GM21528 (cell line): Measurements from ENCODE around the gene ESR1.
A peak's percentile ranks its signal among the peaks of the same experiment; 100 is the strongest.

Experiments
- ATAC-seq: cut with Tn5 transposase; IDR thresholded peaks from one replicate; pipeline ENCODE4 v1.9.1; 2021; ENCODE audit warnings: mild to moderate bottlenecking, moderate library complexity; ENCODE audit not compliant: unreplicated experiment, low FRiP score

The ESR1 gene

DNA sequence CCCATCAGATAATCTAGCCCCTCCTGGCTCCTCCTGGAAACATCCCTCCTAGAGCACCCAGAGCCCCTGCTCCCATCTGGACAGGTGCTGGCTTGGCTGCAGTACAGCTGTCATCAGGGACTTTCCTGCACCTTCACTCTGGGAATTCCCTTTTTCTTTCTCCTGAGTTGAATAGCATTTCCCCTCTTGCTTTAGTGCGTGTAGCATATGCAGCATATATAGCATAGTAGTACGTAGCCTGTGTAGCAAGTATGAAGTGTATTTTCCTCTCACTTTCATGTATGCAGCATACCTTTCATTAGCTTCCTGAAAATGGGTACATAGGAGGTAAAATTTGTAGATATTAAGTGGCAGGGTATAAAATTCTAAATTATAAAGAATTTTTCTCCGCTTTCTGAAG, 352.9 kb downstream of the ESR1 start:
- ATAC-seq, result peak; percentile 89

DNA sequence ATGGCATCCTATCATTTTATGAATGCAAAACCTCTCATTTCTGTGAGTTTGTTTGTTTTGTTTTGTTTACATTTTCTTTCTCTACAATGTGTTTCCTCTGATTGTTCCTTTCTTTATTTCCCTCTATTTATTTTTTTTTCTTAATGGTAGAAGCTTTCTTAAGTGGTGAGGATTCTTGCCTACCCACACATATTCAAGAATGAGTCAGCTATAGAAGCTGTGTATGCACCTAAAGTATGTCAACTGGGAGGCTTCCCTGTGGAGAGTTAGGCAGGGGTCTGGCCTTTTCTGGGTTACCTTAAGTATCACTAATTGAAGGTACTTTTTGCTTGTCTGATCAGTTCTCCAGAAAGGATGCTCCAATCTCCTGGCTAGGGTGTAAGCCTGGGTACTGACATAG, 354.0 kb downstream of the ESR1 start:
- ATAC-seq, result no peak

DNA sequence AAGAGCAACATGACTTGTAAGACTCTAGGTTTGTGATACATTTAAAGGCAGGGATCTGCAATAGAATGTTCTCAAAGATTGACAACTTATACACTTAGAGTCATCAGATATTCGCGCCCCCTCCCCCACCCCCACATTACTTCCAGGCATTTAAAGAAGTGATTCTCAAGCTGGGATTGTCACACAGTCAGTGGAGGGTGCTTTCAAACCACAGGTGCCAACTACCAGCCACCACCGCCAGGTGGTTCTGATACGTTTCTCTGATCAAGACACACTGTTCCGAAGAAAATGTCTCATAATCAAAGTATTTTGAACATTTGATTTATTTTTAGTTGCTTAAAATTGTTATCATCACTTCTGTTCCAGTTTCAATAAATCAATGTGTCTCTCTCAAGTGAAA, 357.5 kb downstream of the ESR1 start:
- ATAC-seq, result no peak

DNA sequence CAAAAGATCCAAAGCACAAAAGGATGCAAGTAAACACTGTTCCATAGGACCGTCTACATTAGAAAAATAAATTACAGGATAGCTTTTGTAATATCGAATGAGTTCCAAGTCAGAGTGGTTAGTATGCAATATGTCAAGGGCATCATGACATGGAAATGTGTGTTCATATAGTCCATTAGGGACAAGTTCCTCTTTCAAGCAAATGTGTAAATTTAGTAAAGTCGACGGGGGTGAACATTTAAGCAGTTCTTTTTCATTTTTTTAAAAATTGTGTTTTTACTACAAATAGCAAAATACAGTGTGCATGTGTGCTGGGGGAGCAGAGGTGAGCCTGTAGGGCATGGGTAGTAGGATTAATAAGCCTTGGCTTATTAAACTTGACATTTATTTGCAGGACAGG, 359.0 kb downstream of the ESR1 start:
- ATAC-seq, result no peak

DNA sequence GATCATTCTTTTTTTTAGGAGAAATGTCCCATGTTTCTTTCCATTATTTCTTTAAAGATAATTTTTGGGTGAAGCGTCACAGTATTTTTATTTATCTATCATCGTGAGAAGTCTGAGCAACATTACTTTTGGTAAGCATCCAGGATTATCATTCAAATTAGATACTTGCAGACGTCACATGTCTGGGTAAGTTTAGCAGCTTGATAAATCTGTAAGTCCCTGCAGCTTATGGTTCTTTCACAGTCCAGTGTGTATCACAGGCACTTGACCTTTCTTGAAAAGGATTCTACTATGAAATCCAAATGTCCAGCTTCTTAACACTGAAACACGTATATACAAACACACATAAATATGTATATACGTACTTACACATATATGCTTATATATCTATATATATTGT, 359.4 kb downstream of the ESR1 start:
- no peak for ATAC-seq

DNA sequence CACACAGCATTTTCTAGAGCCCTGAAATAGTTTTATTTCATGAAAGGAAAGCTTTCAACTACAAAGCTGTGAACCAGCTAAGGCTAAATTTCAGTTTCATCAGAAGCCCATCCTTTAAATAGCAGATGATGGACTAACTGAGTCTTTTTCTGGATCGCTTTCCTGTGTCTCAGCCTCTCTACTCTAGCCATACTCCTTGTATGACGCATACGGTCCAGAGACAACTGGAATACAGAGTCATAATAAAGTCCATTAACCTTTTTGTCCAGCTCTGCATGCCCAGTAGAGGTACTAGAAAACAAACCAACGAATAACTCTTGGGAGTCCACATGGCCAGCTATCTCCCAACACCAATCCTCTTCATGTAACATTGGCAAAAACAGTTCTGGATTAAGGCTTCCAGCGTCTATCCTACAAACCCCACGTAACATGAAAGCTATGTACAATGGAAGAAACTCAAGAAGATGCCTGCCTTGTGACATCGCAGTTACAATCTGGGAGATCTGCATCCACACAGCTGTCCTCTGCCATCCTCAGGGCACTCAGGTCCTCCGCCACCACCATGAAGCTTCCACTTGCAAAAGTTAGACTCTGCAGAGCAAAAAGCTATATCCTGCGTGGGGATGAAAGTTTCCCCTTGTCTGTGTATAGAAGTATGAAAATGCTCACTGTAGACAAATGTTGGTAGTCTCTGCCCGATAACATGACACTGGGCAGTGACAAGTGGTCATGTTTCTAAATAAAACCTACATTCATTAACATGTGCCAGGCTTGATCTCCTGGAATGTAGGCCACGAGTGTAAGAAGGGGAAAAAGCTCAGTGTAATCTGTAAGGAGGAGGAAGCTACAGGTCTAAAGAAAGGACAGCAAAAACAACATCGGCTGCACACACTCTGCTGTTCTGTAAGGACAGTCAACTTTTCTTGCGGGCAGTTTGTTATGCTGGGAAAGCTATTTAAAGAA, 360.4 kb downstream of the ESR1 start:
- no peak for ATAC-seq

DNA sequence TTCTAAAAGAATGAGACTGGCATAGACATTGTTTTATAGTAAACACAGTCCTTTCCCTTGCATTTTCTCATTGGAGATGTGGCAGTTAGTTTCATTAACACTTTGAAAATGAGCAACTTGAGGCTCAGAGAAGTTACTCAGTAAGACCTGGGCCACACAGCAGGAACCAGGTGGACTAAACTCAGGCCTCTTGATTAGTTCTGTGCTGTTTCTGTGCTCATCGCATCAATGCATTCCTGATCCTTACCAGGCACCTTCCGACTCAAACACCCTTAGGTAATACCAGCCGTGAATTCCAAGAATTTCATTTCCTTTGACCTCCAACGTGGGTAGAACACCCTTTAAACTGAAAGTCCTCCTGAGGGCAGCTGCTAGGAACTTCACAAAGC, 362.8 kb downstream of the ESR1 start:
- no peak for ATAC-seq

DNA sequence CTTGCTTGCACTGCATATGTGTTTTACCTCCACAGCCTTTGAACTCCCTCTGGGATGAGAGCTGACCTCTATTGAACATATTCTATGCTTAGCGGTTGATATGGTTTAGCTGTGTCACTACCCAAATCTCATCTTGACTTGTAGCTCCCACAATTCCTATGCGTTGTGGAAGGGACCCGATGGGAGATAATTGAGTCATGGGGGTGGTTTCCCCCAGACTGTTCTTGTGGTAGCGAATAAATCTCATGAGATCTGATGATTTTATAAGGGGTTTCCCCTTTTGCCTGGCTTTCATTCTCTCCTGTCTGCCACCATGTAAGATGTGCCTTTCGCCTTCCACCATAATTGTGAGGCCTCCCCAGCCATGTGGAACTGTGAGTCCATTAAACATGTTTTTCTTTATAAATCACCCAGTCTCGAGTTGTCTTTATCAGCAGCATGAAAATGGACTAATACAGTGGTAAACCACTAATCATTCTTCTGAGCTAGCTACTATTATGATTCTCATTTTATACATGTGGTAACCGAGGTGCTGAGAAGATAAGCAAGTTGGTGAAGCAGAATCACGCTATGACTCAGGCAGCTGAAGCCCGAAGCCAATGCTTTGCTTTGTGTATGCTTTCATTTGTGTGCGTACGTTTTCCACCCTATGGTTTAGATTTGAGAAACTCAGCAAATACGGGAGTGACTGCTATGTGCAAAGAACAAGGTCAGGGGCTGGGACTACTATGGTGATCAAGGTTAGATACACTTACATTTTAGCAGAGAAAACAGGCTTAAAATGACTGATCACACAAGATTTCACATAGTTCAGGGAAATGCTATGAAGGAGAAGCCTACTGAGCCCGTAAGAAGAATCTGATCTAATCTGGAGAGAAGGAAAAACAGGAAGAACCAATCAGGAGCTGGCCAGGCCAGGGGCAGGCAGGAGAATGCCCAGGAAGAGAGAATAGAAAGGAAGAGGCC, 363.5 kb downstream of the ESR1 start:
- ATAC-seq, result peak; percentile 98

DNA sequence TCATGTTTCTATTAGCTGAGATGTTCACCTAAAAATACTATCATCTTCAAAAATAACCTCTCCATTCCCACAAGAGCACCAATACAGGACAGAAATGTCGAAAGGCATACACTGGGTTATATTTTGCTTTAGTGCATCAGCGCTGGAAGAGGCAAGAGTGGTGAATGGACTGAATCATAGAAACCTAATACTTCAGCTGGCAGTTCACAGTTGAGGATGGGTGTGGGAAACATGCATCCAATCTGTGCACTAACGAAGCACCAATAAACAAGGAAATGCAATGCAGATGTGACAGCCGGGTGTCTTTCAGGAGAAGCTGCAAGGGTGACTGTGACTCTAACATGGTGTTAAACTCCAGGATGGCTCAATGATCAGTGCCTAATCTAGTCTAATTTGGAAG, 365.8 kb downstream of the ESR1 start:
- no peak for ATAC-seq

DNA sequence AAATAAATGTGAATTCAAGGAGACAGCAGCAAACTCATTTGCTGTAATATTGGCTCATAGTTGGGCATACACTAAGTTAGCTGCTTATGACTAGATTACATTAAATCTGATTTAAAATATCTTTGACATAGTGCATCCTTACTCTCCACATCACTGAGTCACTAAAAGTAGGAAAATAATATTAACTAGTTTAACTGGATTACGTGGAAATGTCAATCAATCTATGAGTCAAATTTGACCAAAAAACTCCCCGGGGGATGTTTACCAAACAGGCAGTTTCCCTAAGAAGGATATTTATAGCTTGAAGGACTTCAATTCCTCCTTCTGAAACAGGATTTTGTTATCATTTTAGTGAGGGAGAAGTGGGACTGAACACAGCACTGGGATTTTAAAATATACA, 366.5 kb downstream of the ESR1 start:
- no peak for ATAC-seq

DNA sequence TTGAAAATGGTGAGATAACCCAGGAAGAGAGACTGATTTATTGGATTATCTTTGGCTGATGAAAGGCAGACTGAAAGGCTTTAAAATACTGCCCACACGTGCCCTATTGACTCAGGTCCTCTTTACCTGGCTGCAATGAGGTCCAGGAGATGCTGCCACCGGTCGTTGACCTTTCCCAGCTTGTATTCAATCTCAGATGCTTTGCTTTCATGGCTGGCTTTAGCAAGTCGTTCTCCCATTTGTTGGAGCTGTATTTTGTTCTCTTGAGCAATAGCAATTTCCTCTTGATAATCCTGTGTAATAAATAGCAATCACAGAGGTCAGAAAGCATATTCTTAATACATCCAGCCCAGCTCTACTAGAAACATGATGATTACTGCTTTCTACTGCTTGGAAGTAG, 368.8 kb downstream of the ESR1 start:
- no peak for ATAC-seq
